OCI-LY1 (cell line): ENCODE results near the gene GABRG3.

Experiments
- H2AFZ ChIP-seq: fragments of 200-600 bp; sonication (generic), shearing (Covaris generic); 2 replicates; pipeline ENCODE4 v1.6.0; 2014; ENCODE audit warnings: antibody characterized with exemption, mild to moderate bottlenecking, low read length
- H3F3A ChIP-seq: fragments of 200-600 bp; sonication (generic), shearing (Covaris generic); 2 replicates; pipeline ENCODE4 v1.6.0; 2014; ENCODE audit warnings: mild to moderate bottlenecking, antibody characterized with exemption, low read length, moderate library complexity; ENCODE audit not compliant: insufficient read depth
- H3K27ac ChIP-seq: fragments of 200-600 bp; sonication (generic); 2 replicates; pipeline ENCODE4 v1.5.1; 2014; ENCODE audit warnings: low read length, mixed run types, mild to moderate bottlenecking, low read depth; ENCODE audit not compliant: poor library complexity, severe bottlenecking
- H3K27me3 ChIP-seq: fragments of 200-600 bp; sonication (generic); 2 replicates; pipeline ENCODE4 v1.6.0; 2014; ENCODE audit warnings: antibody characterized with exemption, mild to moderate bottlenecking, low read length, moderate library complexity; ENCODE audit not compliant: insufficient read depth
- H3K36me3 ChIP-seq: fragments of 200-600 bp; sonication (generic); 2 replicates; pipeline ENCODE4 v1.6.1; 2014; ENCODE audit warnings: mild to moderate bottlenecking, antibody characterized with exemption, low read length, moderate library complexity, mixed read lengths; ENCODE audit not compliant: insufficient read depth
- H3K4me1 ChIP-seq: fragments of 200-600 bp; sonication (generic); 2 replicates; pipeline ENCODE4 v1.5.1; 2014; ENCODE audit warnings: mild to moderate bottlenecking, low read length, moderate library complexity; ENCODE audit not compliant: insufficient read depth, severe bottlenecking
- H3K4me2 ChIP-seq: fragments of 200-600 bp; sonication (generic), shearing (Covaris generic); 2 replicates; pipeline ENCODE4 v1.6.1; 2014; ENCODE audit warnings: low read length
- H3K4me3 ChIP-seq: fragments of 200-600 bp; sonication (generic); 2 replicates; pipeline ENCODE4 v1.5.1; 2014; ENCODE audit warnings: low read length, low read depth, mild to moderate bottlenecking, mixed read lengths; ENCODE audit not compliant: poor library complexity, severe bottlenecking
- H3K79me2 ChIP-seq: fragments of 200-600 bp; shearing (Covaris generic); 2 replicates; pipeline ENCODE4 v1.6.1; 2016; ENCODE audit warnings: mixed run types, low read length, mixed read lengths; ENCODE audit not compliant: insufficient read depth
- H3K9ac ChIP-seq: fragments of 200-600 bp; sonication (generic), shearing (Covaris generic); 2 replicates; pipeline ENCODE4 v1.6.1; 2014; ENCODE audit warnings: mild to moderate bottlenecking, low read length, mixed read lengths
- H3K9me2 ChIP-seq: fragments of 200-600 bp; sonication (generic), shearing (Covaris generic); 2 replicates; pipeline ENCODE4 v1.6.1; 2014; ENCODE audit warnings: low read depth, mild to moderate bottlenecking, low read length, mixed read lengths
- H3K9me3 ChIP-seq: fragments of 200-600 bp; shearing (Covaris generic); 2 replicates; pipeline ENCODE4 v1.6.1; 2014; ENCODE audit warnings: low read length, mixed read lengths
- H4K20me1 ChIP-seq: fragments of 200-600 bp; sonication (generic), shearing (Covaris generic); 2 replicates; pipeline ENCODE4 v1.6.0; 2016; ENCODE audit warnings: mild to moderate bottlenecking, low read length; ENCODE audit not compliant: insufficient read depth
- EZH2 ChIP-seq: fragments of 200-600 bp; sonication (generic), shearing (Covaris generic); IDR thresholded peaks from 2 replicates; pipeline ENCODE4 v1.8.0; 2017; ENCODE audit warnings: borderline replicate concordance, mixed run types, mild to moderate bottlenecking, antibody characterized with exemption, low read length, moderate library complexity, mixed read lengths
- TF ChIP-seq, protein P1 (sequence below): fragments of 200-600 bp; sonication (generic), shearing (Covaris generic); IDR thresholded peaks from 2 replicates; pipeline ENCODE4 v1.5.1; 2017; ENCODE audit warnings: mild to moderate bottlenecking, antibody characterized with exemption, low read length, moderate library complexity, mixed read lengths

The GABRG3 gene

DNA sequence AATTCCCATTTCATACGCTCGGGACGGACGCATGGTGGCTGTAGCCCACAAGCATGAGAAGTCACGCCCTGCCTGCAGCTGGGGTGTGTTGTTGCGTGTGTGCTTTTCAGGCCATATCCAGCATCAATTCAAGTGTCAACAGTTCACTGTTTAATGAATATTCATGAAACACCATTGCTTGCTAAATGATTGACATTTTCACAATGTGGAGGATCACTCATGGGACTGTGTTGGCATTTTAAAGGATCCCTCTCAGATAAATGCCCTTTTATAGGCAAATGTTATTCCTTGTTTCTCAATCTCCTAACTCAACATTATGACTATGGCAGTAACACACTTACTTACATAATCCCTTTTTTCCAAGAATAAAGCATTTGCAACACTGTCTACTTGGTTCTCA, 511.3 kb downstream of the GABRG3 start:
- H3K9me3 ChIP-seq, result no peaks in the 10 kb centered on the region
- H4K20me1 ChIP-seq, result no peaks in the 10 kb centered on the region
- H3K79me2 ChIP-seq, result no peaks in the 10 kb centered on the region
- H3K27me3 ChIP-seq, result no peaks in the 10 kb centered on the region
- no peak overlapping the region for H2AFZ ChIP-seq
- no peak overlapping the region for H3K4me3 ChIP-seq
- TF ChIP-seq, protein P1, sequence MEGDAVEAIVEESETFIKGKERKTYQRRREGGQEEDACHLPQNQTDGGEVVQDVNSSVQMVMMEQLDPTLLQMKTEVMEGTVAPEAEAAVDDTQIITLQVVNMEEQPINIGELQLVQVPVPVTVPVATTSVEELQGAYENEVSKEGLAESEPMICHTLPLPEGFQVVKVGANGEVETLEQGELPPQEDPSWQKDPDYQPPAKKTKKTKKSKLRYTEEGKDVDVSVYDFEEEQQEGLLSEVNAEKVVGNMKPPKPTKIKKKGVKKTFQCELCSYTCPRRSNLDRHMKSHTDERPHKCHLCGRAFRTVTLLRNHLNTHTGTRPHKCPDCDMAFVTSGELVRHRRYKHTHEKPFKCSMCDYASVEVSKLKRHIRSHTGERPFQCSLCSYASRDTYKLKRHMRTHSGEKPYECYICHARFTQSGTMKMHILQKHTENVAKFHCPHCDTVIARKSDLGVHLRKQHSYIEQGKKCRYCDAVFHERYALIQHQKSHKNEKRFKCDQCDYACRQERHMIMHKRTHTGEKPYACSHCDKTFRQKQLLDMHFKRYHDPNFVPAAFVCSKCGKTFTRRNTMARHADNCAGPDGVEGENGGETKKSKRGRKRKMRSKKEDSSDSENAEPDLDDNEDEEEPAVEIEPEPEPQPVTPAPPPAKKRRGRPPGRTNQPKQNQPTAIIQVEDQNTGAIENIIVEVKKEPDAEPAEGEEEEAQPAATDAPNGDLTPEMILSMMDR, result no peak
- no peak for TF ChIP-seq EZH2
- H3K4me2 ChIP-seq, result no peak overlapping the region
- H3K9me2 ChIP-seq, result no peaks in the 10 kb centered on the region
- H3K27ac ChIP-seq, result no peak overlapping the region
- no peaks in the 10 kb centered on the region for H3K4me1 ChIP-seq
- no peaks in the 10 kb centered on the region for H3K36me3 ChIP-seq
- no peaks in the 10 kb centered on the region for H3F3A ChIP-seq
- no peak overlapping the region for H3K9ac ChIP-seq

DNA sequence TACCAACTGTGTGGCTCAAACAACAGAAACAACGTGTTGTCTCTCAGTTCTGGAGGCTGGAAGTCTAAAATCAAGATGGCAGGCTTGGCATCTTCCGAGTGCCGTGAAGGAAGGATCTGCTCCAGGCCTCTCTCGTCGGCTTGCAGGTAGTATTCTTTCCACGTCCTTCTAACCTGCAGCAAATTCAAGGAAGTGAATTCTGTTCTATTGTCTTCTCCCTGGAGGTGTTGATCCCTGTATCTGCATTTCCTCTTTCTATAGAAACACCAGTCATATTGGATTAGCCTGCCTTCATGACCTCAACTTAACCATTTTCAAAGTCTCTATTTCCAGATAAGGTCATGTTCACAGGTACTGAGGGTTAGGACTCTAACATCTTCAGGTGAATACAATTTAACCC, 512.1 kb downstream of the GABRG3 start:
- Histone ChIP-seq H3K4me1 (no peaks in the 10 kb centered on the region), H3K9me3 (no peaks in the 10 kb centered on the region), H3K27me3 (no peaks in the 10 kb centered on the region), H3K9ac (no peak overlapping the region), H2AFZ (no peak overlapping the region), H3F3A (no peaks in the 10 kb centered on the region), H3K27ac (no peak overlapping the region), H4K20me1 (no peaks in the 10 kb centered on the region), H3K36me3 (no peaks in the 10 kb centered on the region), H3K4me3 (no peak overlapping the region), H3K9me2 (no peaks in the 10 kb centered on the region), H3K4me2 (no peak overlapping the region), H3K79me2 (no peaks in the 10 kb centered on the region)
- TF ChIP-seq EZH2, result no peak
- TF ChIP-seq, protein P1, result no peak

DNA sequence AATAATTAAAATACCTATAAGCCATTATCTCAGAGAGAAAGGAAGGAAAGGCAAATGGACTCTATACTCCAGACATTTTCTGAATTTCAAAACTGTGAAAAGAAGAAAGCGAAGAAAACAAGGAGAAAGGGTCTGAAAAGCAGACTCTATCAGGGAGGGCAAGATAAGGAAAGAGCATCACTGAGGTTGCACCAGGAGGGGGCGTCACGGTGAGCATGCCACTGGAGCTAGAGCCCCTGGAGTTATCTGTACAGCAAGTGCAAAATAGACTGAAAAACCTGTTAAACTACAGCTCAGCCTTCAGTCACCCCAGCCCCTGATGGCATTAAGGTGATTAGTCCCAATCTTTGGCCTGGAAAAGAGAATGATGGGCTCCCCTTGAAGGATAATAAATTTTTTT, 514.3 kb downstream of the GABRG3 start:
- H3K9me2 ChIP-seq, result no peaks in the 10 kb centered on the region
- H3K9ac ChIP-seq, result no peak overlapping the region
- TF ChIP-seq, protein P1, result no peak
- TF ChIP-seq EZH2, result no peak
- H3K4me3 ChIP-seq, result no peak overlapping the region
- H3K36me3 ChIP-seq, result no peaks in the 10 kb centered on the region
- no peak overlapping the region for H2AFZ ChIP-seq
- H3K4me2 ChIP-seq, result no peak overlapping the region
- H3K27me3 ChIP-seq, result no peaks in the 10 kb centered on the region
- H3K9me3 ChIP-seq, result no peaks in the 10 kb centered on the region
- H3F3A ChIP-seq, result no peaks in the 10 kb centered on the region
- H3K27ac ChIP-seq, result no peak overlapping the region
- no peaks in the 10 kb centered on the region for H3K4me1 ChIP-seq
- H4K20me1 ChIP-seq, result no peaks in the 10 kb centered on the region
- H3K79me2 ChIP-seq, result no peaks in the 10 kb centered on the region
